ENCODE data around the gene TP53I11. TPM values are rescaled to one million over a fixed set of nuclear protein-coding genes. Genes with fewer than 3 reads are reported as not detected.

TP53I11 gene
- total and polyA plus RNA-seq, 8 donors, result 45.7 to 95.5 (median 58.2) TPM

- H3K27me3 ChIP-seq, result no peaks in the 10 kb centered on the region
- ATAC-seq (no peak), DNase-seq (no peak)
- intact Hi-C loops (cut with DNase I), result no loop called here
- H3K36me3 ChIP-seq, result no peaks in the 10 kb centered on the region
- TF ChIP-seq CTCF (IDR thresholded peaks at IDR 0.05), result no peak
- H3K4me1 ChIP-seq, result no peaks in the 10 kb centered on the region
- H3K9me3 ChIP-seq, result no peaks in the 10 kb centered on the region
- no peak overlapping the region for H3K27ac ChIP-seq
- no peak overlapping the region for H3K4me3 ChIP-seq
These were observed 45.4 kb downstream of the TP53I11 start for GRCh38 chr11:44905131-44905866.

GRCh38 chr11:44904261-44905020, 46.2 kb downstream of the TP53I11 start:
- Histone ChIP-seq H3K36me3 (no peaks in the 10 kb centered on the region), H3K27me3 (no peaks in the 10 kb centered on the region), H3K4me3 (no peak overlapping the region), H3K27ac (no peak overlapping the region), H3K4me1 (no peaks in the 10 kb centered on the region), H3K9me3 (no peaks in the 10 kb centered on the region)
- no peak for TF ChIP-seq CTCF (IDR thresholded peaks at IDR 0.05)
- DNase-seq (no peak), ATAC-seq (no peak)
- intact Hi-C loops (cut with DNase I), result no loop called here

- no peak for TF ChIP-seq CTCF (IDR thresholded peaks at IDR 0.05)
- Histone ChIP-seq H3K4me3 (no peak overlapping the region), H3K27me3 (no peaks in the 10 kb centered on the region), H3K27ac (no peak overlapping the region), H3K36me3 (no peaks in the 10 kb centered on the region), H3K9me3 (no peaks in the 10 kb centered on the region), H3K4me1 (no peaks in the 10 kb centered on the region)
- intact Hi-C loops (cut with DNase I), result no loop called here
- ATAC-seq (no peak), DNase-seq (no peak)
These were observed 47.2 kb downstream of the TP53I11 start for GRCh38 chr11:44903518-44903917.

GRCh38 chr11:44903035-44903434, 47.6 kb downstream of the TP53I11 start:
- no peaks in the 10 kb centered on the region for H3K36me3 ChIP-seq
- no peaks in the 10 kb centered on the region for H3K27me3 ChIP-seq
- DNase-seq (no peak), ATAC-seq (no peak)
- H3K27ac ChIP-seq, result no peak overlapping the region
- intact Hi-C loops (cut with DNase I), result no loop called here
- no peak for TF ChIP-seq CTCF (IDR thresholded peaks at IDR 0.05)
- no peak overlapping the region for H3K4me3 ChIP-seq
- no peaks in the 10 kb centered on the region for H3K4me1 ChIP-seq
- H3K9me3 ChIP-seq, result no peaks in the 10 kb centered on the region

- Histone ChIP-seq H3K4me1 (no peaks in the 10 kb centered on the region), H3K9me3 (no peaks in the 10 kb centered on the region), H3K4me3 (no peak overlapping the region), H3K27ac (no peak overlapping the region), H3K27me3 (no peaks in the 10 kb centered on the region), H3K36me3 (no peaks in the 10 kb centered on the region)
- intact Hi-C loops (cut with DNase I), result no loop called here
- TF ChIP-seq CTCF (IDR thresholded peaks at IDR 0.05), result no peak
- no peak for DNase-seq
- no peak for ATAC-seq
These were observed 48.9 kb downstream of the TP53I11 start for GRCh38 chr11:44901786-44902185.
